Measurements from ENCODE around the gene P3H3. TPM values are rescaled to one million over a fixed set of nuclear protein-coding genes. Genes with fewer than 3 reads are reported as not detected.
"Not testable (repeated sequence)": the region's sequence is repeated elsewhere in the genome, so short reads cannot be mapped to it uniquely, and the experiment has no call there.

P3H3 gene
- total RNA-seq, 2 donors from 2014 or later: 1.1 TPM; not detected in 1

DNA sequence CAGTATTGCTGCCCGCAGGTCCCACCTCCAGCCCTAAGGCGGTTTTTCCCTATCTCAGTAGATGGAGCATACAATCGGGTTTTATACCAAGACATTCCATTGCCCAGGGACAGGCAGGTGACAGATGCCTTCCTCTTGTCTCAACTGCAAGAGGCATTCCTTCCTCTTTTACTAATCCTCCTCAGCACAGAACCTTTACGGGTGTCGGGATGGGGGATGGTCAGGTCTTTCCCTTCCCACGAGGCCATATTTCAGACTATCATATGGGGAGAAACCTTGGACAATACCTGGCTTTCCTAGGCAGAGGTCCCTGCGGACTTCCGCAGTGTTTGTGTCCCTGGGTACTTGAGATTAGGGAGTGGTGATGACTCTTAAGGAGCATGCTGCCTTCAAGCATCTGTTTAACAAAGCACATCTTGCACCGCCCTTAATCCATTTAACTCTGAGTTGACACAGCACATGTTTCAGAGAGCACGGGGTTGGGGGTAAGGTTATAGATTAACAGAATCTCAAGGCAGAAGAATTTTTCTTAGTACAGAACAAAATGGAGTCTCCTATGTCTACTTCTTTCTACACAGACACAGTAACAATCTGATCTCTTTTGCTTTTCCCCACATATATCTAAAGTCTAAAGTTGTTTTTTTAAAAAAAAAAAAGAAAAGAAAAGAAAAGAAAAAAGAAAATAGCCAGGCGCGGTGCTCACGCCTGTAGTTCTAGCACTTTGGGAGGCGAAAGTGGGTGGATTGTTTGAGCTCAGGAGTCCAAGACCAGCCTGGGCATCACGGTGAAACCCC is 58.2 kb downstream of the P3H3 start:
- peaks cover 39% of the 10 kb centered on the region for H3K36me3 Mint-ChIP-seq (ENCODE audit: low read depth)
- H3K27me3 Mint-ChIP-seq; H3K9me3 Mint-ChIP-seq; ATAC-seq (replicated peaks); H3K4me3 Mint-ChIP-seq; H3K27ac Mint-ChIP-seq; H3K4me1 Mint-ChIP-seq: not testable (repeated sequence)

DNA sequence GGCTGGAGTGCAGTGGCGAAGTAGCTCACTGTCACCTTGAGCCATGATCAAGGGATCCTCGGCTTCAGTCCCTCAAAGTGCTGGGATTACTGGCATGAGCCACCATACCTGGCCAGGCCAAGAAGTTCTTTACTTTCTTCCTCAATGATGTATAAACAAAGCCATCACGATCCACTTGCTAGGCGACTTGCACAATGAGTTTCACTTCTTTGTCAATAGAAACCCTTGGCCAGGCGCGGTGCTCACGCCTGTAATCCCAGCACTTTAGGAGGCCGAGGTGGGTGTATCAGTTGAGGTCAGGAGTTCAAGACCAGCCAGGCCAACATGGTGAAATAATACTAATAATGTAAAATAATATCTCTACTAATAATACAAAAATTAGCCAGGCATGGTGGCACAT is 59.3 kb downstream of the P3H3 start:
- H3K27ac Mint-ChIP-seq: no peak overlapping the region
- no peak for ATAC-seq (replicated peaks)
- H3K4me3 Mint-ChIP-seq: no peak overlapping the region
- H3K9me3 Mint-ChIP-seq: no peaks in the 10 kb centered on the region
- no peaks in the 10 kb centered on the region for H3K27me3 Mint-ChIP-seq
- peaks cover 4% of the 10 kb centered on the region for H3K4me1 Mint-ChIP-seq
- peaks cover 32% of the 10 kb centered on the region for H3K36me3 Mint-ChIP-seq (ENCODE audit: low read depth)

DNA sequence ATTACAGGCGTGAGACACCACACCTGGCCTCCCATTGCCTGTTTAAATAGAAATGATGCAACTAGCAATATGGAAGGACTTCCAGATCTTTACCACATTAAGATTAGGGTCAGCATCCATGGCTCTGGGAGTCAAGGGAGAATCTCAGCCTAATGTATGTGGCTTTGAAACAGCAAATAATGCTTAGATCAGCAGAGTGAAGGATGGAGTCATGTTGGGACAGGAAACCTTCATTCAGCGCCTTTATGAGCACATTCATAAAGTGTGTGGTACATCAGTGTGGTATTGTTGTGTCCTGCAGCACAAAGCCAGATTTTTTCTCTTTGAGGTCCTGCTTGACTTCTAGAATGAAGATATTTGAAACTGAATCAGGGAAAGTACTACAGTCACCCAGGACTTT is 60.2 kb downstream of the P3H3 start:
- no peak overlapping the region for H3K4me3 Mint-ChIP-seq
- H3K27ac Mint-ChIP-seq: no peak overlapping the region
- peaks cover 23% of the 10 kb centered on the region for H3K36me3 Mint-ChIP-seq (ENCODE audit: low read depth)
- H3K4me1 Mint-ChIP-seq: peaks cover 4% of the 10 kb centered on the region
- H3K27me3 Mint-ChIP-seq: no peaks in the 10 kb centered on the region
- H3K9me3 Mint-ChIP-seq: no peaks in the 10 kb centered on the region
- ATAC-seq (replicated peaks): no peak

DNA sequence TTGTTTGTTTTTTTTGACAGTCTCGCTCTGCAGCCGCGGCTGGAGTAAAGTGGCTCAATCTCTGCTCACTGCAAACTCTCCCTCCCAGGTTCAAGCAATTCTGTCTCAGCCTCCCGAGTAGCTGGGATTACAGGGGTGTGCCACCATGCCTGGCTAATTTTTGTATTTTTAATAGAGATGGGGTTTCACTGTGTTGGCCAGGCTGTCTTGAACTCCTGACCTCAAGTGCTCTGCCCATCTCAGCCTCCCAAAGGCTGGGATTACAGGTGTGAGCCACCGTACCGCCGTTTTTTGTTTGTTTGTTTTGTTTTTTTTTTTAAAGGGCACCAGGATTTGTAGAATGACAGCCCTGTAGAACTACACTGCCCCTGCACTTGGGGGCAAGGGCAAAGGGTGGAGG is 60.6 kb downstream of the P3H3 start:
- peaks cover 19% of the 10 kb centered on the region for H3K36me3 Mint-ChIP-seq (ENCODE audit: low read depth)
- H3K9me3 Mint-ChIP-seq; H3K27me3 Mint-ChIP-seq; ATAC-seq (replicated peaks); H3K4me3 Mint-ChIP-seq; H3K27ac Mint-ChIP-seq; H3K4me1 Mint-ChIP-seq: not testable (repeated sequence)

Other genes starting within 250 kb of the P3H3 start
- 100 to 1,000 TPM; 267 to 285 TPM for gene CHD4, start 221.0 kb upstream of the P3H3 start, total RNA-seq
- 1 to 10 TPM; 3.1 to 4.5 TPM for gene LPAR5, start 192.4 kb upstream of the P3H3 start, total RNA-seq
- gene ACRBP, start 181.0 kb upstream of the P3H3 start, total RNA-seq: 1 to 10 TPM in 1 of 2 donors, under 1 TPM in 1; 0.78 to 2.6 TPM
- 10 to 100 TPM; 13.4 to 25.6 TPM for gene ING4, start 165.3 kb upstream of the P3H3 start, total RNA-seq
- gene ZNF384, start 139.0 kb upstream of the P3H3 start, total RNA-seq: 10 to 100 TPM; 80.6 to 88.7 TPM
- gene PIANP, start 127.6 kb upstream of the P3H3 start, total RNA-seq: 1 to 10 TPM in 1 of 2 donors, under 1 TPM in 1; 0.41 to 1.4 TPM
- gene COPS7A, start 104.4 kb upstream of the P3H3 start, total RNA-seq: 10 to 100 TPM; 36.5 to 38.7 TPM
- gene MLF2, start 75.3 kb upstream of the P3H3 start, total RNA-seq: 100 to 1,000 TPM; 132 to 279 TPM
- gene PTMS, start 62.0 kb upstream of the P3H3 start, total RNA-seq: 100 to 1,000 TPM in 1 of 2 donors, 10 to 100 TPM in 1; 71.3 to 161 TPM
- gene LAG3, start 55.9 kb upstream of the P3H3 start, total RNA-seq: 100 to 1,000 TPM in 1 of 2 donors, 10 to 100 TPM in 1; 45.6 to 206 TPM
- 100 to 1,000 TPM; 224 to 261 TPM for gene CD4, start 38.9 kb upstream of the P3H3 start, total RNA-seq
- under 1 TPM; 0.15 to 0.37 TPM for gene GPR162, start 6.6 kb upstream of the P3H3 start, total RNA-seq
- gene GNB3, start 12.5 kb downstream of the P3H3 start, total RNA-seq: under 1 TPM in 1 of 2 donors, not detected in 1; 0.66 TPM
- 100 to 1,000 TPM in 1 of 2 donors, 10 to 100 TPM in 1; 86.9 to 104 TPM for gene CDCA3, start 22.9 kb downstream of the P3H3 start, total RNA-seq
- gene USP5, start 23.7 kb downstream of the P3H3 start, total RNA-seq: 100 to 1,000 TPM in 1 of 2 donors, 10 to 100 TPM in 1; 83.4 to 149 TPM
- gene TPI1, start 39.1 kb downstream of the P3H3 start, total RNA-seq: 1,000 to 10,000 TPM; 1,893 to 2,116 TPM
- gene SPSB2, start 44.9 kb downstream of the P3H3 start, total RNA-seq: 1 to 10 TPM; 2.2 to 2.4 TPM
- 1 to 10 TPM; 4.4 to 7.6 TPM for gene LRRC23, start 76.4 kb downstream of the P3H3 start, total RNA-seq
- gene ENO2, start 86.2 kb downstream of the P3H3 start, total RNA-seq: 100 to 1,000 TPM; 234 to 858 TPM
- gene ATN1, start 99.6 kb downstream of the P3H3 start, total RNA-seq: 10 to 100 TPM; 34.0 to 62.3 TPM
- gene RNU7-1, start 115.4 kb downstream of the P3H3 start, total RNA-seq: not detected
- gene C12orf57, start 115.6 kb downstream of the P3H3 start, total RNA-seq: 100 to 1,000 TPM; 192 to 307 TPM
- 100 to 1,000 TPM; 134 to 223 TPM for gene PTPN6, start 122.9 kb downstream of the P3H3 start, total RNA-seq
- 100 to 1,000 TPM; 285 to 436 TPM for gene PHB2, start 142.3 kb downstream of the P3H3 start, total RNA-seq
- gene EMG1, start 142.5 kb downstream of the P3H3 start, total RNA-seq: 10 to 100 TPM; 50.9 to 90.5 TPM
- gene LPCAT3, start 190.1 kb downstream of the P3H3 start, total RNA-seq: 10 to 100 TPM; 13.2 to 34.8 TPM
- 10 to 100 TPM in 1 of 2 donors, 1 to 10 TPM in 1; 6.9 to 13.1 TPM for gene C1S, start 232.3 kb downstream of the P3H3 start, total RNA-seq

Measured in activated T-helper 17 cell treated with anti-CD3 and anti-CD28 coated beads, Interleukin-2, amount 50 U/mL, for 72 hours (primary cell).